Muscle of arm (tissue), 12 donors: ENCODE results near the gene DTNB. TPM values are rescaled to one million over a fixed set of nuclear protein-coding genes. Genes with fewer than 3 reads are reported as not detected.

Source experiments
- DNase-seq: peaks from one replicate; pipeline ENCODE4 v3.0.0-alpha.2; 2013
- polyA plus RNA-seq, 12 donors: library from polyadenylated mRNA; unstranded; fragments of 120-200 nt; gene quantifications; one replicate each; pipeline ENCODE4 v1.2.1, GENCODE V29; 2013; ENCODE audit not compliant: insufficient read length in 12 of 12

The DTNB gene
- polyA plus RNA-seq, 12 donors: 4.2 to 24.7 (median 6.4) TPM; not detected in 1

- DNase-seq: peak; percentile 81
These were observed 330.8 kb downstream of the DTNB start for GRCh38 chr2:25342372-25343186.

DNA sequence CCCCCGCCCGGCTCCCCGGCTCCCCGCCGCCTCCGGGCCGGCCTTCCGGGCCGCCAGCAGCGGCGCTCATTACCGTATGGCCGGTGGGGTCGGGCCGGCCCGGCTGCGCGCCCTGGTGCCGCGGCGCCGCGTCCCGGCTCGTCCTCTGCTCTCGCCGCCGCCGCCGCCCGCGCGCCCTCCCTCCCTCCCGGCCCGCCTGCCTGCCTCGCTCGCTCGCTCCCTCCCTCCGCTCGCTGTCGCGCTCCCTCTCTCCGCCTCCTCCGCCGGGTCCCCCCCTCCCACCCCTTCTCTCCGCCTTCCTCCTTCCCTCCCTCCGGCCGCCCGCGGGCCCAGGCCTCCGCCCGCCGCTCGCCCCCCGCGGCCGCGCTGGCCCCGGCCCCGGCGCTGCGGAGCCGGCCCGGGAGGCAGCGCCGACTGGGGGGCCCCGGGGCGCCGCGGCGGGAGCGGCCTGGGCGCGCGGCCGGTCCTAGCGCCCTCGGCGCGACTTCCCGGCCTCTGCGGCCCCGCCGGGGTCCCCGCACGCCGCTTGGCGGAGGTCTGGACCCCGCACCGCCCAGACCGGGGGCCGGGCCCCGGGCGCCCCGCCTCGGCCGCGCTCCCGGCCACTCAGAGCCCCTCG is 331.5 kb downstream of the DTNB start, which contains the start of gene DNMT3A:
TSS of gene DNMT3A (minus strand) at position 173 of the 619 bp plus-strand sequence. CDS start 27,941 bp downstream, outside the sequence.
- DNase-seq: peak; percentile 80

DNA sequence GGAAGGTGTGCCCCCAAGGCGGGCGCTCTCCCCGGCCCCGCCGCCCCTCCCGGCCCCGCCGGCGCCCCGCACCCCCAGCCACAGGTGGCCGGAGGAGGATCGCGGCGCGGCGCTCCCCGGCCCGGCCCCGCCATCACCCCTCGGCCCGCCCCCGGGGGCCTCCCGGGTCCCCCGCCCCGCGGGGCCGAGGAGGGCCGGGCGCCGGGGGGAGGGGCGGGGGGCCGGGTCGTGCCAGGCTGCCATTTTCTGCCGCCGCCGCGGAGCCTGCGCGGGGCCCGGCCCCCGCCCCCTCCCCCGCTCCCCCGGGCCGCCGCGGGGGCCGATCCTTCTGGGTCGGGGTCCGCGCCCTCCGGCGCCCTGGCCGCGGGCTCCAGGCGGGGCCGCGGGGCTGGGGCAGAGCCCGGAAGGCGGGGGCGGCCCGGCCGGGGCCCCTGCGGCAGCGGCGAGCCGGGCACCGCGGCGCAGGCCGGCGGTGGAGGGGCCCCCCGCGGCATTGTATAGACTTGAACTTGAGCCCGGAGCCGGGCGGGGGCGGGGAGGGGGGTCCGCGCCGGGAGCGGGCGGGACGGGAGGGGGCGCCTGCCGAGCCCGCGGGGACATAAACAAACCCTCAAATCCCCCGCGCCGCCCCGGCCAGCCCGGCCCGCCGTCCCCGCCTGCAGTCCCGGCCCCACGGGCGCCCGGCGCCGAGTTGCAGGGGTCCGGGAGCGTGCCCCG is 332.2 kb downstream of the DTNB start:
- no peak for DNase-seq

DNA sequence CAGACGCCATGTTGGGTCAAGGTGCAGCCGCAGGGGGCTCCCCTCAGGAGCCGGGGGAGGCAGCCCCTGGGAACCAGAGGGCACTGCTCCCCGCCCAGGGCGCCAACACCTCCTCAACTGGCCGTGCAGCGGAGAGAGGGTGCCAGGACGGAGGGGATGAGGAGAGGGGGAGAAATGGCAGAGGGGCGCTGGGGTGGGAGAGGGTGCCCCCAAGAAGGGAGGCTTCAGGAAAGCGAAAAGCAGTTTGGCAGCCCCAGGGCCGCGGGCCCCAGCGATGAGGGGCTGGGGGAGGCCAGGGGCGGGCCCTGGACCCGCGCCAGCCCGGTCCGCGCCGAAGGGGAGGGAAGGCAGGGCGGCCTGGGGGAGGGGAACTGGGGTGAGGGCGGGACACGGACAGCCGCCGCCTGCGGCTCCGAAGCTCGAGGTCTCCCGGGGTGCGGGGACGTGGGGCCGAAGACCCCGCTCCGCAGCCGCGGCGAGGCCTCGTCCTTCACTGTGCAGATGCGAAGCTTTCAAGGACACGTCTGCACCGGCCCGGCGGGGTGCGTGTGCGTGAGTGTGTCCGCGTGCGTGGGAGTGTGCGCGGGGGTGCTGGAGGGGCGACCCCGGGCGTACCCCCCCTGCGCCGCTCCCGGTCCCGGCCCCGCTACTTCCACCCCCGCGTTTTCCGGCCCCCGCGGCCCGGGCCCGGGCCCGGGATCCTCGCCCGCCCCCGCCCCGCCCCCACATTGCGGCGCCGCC is 333.0 kb downstream of the DTNB start:
- no peak for DNase-seq

GRCh38 chr2:25339791-25340180 is 333.6 kb downstream of the DTNB start:
- no peak for DNase-seq

- no peak for DNase-seq
These were observed 334.1 kb downstream of the DTNB start for GRCh38 chr2:25339211-25339674.

GRCh38 chr2:25338401-25338800 is 335.0 kb downstream of the DTNB start:
- no peak for DNase-seq

DNA sequence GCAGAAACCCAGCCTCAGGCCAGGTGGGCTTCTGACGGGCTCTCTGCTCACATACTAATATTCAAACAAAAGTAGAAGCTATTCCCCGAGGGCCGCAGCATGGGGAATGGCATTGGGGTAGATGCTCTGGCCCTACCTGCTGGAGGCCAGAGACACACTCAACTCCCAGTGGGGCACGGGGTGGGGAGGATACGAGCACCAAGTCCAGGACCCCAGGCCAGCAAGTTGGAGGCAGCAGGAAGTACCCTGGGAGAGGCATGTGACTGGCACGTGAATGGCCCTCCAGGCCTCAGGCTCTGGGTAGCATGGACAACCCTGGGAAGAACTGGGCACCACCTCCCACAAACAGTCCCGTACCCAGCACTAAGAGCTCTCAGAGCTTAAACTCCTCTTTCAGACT is 335.5 kb downstream of the DTNB start:
- no peak for DNase-seq

DNA sequence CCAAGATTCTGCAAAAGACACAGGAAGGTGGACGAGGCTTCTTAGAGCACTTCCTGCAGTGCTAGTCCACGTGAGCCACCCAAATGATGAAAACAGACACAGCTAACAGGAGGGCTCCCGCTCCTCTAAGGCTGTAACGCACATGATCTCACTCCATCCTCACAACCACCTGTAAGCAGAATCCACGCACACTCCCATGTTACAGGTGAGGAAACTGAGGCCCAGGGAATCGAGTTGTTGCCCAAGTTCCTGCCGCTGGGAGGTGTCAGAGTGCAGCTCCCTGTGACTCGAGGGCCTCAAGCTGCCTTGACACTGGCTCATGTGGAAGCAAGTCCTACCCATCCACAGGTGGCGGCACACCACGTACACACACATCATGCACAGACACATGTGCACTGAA is 336.1 kb downstream of the DTNB start:
- no peak for DNase-seq

GRCh38 chr2:25336383-25336841 is 337.0 kb downstream of the DTNB start:
- no peak for DNase-seq

- no peak for DNase-seq
These were observed 337.4 kb downstream of the DTNB start for GRCh38 chr2:25335971-25336370.

DNA sequence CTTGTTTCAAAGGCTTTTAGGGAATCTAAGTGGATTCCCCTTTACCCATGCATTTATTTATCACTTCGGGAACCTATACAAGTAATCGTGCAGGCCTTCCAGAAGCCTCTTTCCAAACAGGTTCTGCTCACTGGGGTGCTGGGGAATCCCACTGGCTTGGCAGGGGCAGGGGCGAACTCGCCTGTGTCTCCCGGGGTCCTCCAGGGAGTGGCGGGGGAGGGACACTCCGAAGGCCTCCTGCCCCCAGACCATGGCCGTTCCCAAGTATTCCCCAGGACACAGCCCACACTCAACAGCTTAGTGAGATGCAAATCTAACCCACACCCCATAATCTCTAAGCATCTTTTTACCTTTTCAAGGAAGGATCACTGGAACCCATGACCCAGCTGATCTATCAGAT is 338.2 kb downstream of the DTNB start:
- no peak for DNase-seq

DNA sequence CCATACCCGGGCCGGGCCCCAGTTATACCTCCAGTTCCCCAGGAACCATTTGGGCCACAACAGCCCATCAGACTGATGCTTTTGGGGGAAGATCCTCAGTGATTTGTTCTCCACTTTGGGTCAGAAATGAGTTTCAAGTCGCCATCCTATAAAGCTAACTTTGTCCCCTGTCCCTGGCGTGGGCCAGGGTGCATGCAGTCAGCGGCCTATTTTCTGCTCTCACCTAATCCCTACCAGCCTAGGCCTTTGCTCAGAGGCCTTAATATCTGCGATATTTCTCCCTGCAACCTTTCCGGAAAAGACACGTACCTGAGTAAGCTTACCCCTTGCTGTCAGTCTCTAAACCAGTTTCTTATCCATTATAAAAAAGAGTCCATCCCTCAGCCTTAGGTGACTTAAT is 338.9 kb downstream of the DTNB start:
- DNase-seq: no peak

GRCh38 chr2:25333981-25334380 is 339.4 kb downstream of the DTNB start:
- no peak for DNase-seq

GRCh38 chr2:25332571-25332970 is 340.8 kb downstream of the DTNB start:
- DNase-seq: no peak

- DNase-seq: no peak
These were observed 341.6 kb downstream of the DTNB start for GRCh38 chr2:25331686-25332365.

DNA sequence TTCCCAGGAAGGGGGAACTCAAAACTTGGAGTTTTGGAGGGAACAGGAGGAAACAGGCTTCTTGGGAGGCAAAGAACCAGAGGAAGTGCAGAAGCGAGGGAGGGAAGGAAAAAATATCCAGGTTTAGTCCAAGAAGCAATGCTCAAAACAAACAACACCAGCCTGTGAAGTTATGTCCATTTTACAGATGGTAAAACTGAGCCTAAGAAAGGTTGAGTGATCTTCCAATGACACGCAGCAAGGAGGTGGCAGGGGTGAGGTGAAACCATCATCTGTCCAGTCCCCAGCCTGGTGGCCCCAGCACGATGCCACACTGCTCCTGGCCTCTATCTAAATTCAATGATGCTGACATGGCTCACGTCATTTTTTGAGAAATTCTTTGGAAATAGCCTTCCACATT is 342.4 kb downstream of the DTNB start:
- DNase-seq: no peak

GRCh38 chr2:25330273-25330672 is 343.1 kb downstream of the DTNB start:
- no peak for DNase-seq

DNA sequence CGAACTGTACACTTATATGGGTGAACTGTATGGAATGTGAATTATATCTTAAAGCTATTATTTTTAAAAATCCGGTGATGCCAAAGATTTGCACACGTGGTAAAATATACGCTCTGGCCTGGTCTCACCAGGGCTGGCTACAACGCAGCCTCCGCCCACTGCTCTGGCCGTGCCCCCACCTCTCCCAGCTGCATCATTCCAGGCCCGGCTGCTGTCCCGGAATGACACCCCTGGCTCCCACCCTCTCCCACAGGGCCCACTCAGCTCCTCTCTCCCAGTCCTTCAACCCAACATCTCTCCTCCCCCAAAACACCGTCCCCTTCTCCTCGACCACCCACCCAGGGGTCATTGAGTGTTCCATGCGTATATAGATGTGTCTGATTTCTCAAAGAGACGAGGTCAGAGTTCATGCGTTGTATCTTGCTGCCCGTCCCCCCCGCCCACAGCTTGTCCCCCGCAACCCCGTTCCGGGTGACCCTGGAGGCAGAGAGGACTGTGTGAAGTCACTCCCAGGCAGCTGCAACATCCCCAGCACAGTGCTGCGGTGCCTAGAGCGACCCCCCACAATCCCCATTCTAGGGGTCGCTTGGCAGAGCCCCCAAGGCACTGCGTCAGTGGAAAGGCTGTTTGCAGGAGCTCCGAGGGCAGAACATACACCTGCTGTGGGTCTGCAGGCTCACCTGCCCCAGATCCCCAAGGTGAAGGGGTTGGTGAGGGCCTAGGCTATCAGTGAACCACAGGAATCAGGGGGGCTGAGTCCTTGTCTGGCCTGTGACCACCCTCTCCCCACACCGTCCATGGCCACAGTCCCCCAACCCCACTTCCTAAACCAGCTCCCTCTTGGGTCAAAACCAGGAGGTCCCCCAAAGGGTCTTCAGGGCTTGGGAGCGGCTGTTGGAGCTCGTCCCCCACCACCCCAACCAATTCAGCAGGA is 345.0 kb downstream of the DTNB start:
- DNase-seq: no peak
